ENCODE measurements around the gene GRPR.

GRPR gene

DNA sequence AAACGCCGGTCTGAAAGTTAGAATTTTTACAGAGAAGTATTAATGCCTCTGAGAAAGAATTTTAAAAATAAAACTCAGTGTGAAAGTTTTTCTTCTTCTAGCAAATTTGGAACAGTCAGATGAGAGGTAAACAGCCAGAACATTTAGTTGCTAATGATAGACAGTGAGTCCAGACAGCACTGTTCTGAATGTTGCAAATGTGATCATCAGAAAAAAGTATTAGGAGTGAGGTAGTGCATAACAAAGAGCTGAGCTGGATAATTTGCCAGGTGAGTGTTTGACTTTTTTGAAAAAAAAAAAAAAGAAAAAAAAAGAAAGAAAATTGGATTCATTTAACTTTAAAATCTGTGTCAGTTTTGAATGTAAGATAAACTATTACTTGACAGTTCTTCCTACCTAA lies 42.0 kb upstream of the GRPR start:
- DNase-seq (ENCODE audit: low read depth in 1 of 2, low spot score in 1 of 2): no peak
- H3K4me3 ChIP-seq (replicated peaks; ENCODE audit: insufficient read depth, low read length): no peak overlapping the region
- H3K27me3 ChIP-seq (ENCODE audit: insufficient read depth, poor library complexity, severe bottlenecking): no peaks in the 10 kb centered on the region
- H3K27ac ChIP-seq (replicated peaks): no peak overlapping the region
- TF ChIP-seq, protein P1, sequence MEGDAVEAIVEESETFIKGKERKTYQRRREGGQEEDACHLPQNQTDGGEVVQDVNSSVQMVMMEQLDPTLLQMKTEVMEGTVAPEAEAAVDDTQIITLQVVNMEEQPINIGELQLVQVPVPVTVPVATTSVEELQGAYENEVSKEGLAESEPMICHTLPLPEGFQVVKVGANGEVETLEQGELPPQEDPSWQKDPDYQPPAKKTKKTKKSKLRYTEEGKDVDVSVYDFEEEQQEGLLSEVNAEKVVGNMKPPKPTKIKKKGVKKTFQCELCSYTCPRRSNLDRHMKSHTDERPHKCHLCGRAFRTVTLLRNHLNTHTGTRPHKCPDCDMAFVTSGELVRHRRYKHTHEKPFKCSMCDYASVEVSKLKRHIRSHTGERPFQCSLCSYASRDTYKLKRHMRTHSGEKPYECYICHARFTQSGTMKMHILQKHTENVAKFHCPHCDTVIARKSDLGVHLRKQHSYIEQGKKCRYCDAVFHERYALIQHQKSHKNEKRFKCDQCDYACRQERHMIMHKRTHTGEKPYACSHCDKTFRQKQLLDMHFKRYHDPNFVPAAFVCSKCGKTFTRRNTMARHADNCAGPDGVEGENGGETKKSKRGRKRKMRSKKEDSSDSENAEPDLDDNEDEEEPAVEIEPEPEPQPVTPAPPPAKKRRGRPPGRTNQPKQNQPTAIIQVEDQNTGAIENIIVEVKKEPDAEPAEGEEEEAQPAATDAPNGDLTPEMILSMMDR (IDR thresholded peaks at IDR 0.05; ENCODE audit: insufficient read depth, low read length): no peak
- TF ChIP-seq POLR2AphosphoS5 (IDR thresholded peaks at IDR 0.05; ENCODE audit: low read depth) (no peak), SPI1 (IDR thresholded peaks at IDR 0.05; ENCODE audit: borderline replicate concordance, low read depth) (no peak), GABPA (IDR thresholded peaks at IDR 0.05; ENCODE audit: low read depth) (no peak)
- TF ChIP-seq, protein P2, sequence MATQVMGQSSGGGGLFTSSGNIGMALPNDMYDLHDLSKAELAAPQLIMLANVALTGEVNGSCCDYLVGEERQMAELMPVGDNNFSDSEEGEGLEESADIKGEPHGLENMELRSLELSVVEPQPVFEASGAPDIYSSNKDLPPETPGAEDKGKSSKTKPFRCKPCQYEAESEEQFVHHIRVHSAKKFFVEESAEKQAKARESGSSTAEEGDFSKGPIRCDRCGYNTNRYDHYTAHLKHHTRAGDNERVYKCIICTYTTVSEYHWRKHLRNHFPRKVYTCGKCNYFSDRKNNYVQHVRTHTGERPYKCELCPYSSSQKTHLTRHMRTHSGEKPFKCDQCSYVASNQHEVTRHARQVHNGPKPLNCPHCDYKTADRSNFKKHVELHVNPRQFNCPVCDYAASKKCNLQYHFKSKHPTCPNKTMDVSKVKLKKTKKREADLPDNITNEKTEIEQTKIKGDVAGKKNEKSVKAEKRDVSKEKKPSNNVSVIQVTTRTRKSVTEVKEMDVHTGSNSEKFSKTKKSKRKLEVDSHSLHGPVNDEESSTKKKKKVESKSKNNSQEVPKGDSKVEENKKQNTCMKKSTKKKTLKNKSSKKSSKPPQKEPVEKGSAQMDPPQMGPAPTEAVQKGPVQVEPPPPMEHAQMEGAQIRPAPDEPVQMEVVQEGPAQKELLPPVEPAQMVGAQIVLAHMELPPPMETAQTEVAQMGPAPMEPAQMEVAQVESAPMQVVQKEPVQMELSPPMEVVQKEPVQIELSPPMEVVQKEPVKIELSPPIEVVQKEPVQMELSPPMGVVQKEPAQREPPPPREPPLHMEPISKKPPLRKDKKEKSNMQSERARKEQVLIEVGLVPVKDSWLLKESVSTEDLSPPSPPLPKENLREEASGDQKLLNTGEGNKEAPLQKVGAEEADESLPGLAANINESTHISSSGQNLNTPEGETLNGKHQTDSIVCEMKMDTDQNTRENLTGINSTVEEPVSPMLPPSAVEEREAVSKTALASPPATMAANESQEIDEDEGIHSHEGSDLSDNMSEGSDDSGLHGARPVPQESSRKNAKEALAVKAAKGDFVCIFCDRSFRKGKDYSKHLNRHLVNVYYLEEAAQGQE (IDR thresholded peaks at IDR 0.05; ENCODE audit: insufficient replicate concordance, low read depth): no peak

DNA sequence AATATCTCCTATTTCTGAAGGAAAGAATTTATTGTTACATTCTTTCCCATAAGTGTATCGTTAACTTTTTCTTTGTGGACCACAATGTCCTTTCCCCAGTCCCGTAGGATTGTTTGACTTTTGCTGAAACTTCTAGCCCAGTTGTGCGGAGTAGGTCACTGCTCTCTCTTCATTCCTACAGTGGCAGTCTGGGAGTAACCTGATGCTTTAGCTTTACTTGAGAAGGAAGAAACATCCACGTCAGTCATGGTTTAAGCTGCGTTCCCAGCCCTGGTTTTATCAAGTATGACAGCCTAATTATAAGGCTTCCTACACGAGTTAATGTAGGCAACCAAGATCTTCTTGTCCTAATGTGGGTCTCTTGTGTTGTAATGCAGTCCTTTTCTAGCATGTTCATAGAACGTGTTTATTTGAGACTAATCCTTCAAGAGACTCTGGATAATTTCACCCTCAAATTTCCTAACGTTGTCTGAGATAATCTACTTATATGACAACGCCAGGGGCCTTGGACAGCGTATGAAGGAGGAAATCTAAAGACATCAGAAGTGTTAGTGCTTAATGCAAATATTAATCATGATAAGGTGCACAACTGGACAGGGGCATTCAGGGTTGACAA lies 40.8 kb upstream of the GRPR start:
- H3K27ac ChIP-seq (replicated peaks): no peak overlapping the region
- no peak overlapping the region for H3K4me3 ChIP-seq (replicated peaks; ENCODE audit: insufficient read depth, low read length)
- H3K27me3 ChIP-seq (ENCODE audit: insufficient read depth, poor library complexity, severe bottlenecking): no peaks in the 10 kb centered on the region
- TF ChIP-seq SPI1 (IDR thresholded peaks at IDR 0.05; ENCODE audit: borderline replicate concordance, low read depth) (no peak), POLR2AphosphoS5 (IDR thresholded peaks at IDR 0.05; ENCODE audit: low read depth) (no peak), GABPA (IDR thresholded peaks at IDR 0.05; ENCODE audit: low read depth) (no peak)
- TF ChIP-seq, protein P1 (IDR thresholded peaks at IDR 0.05; ENCODE audit: insufficient read depth, low read length): no peak
- TF ChIP-seq, protein P2 (IDR thresholded peaks at IDR 0.05; ENCODE audit: insufficient replicate concordance, low read depth): no peak
- no peak for DNase-seq (ENCODE audit: low read depth in 1 of 2, low spot score in 1 of 2)

DNA sequence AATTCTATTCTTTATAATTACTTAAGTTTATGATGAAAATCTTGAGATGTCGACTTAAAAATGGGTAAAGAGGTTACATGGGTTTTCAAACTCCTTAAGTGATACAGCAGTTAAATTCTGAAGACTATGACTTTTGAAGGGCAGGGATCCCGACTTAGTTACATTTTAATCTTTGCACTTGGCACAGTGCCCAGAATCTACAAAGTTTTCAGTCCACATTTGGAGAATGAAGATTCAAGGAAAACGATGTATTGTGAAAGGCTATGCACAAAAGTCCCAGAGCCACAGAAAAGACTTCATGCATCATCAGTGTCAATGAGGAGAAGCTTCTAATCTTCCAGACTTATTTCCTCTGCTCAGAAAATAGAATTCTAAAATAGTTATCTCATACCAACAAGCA lies 36.3 kb upstream of the GRPR start:
- H3K27ac ChIP-seq (replicated peaks): no peak overlapping the region
- H3K27me3 ChIP-seq (ENCODE audit: insufficient read depth, poor library complexity, severe bottlenecking): no peaks in the 10 kb centered on the region
- TF ChIP-seq SPI1 (IDR thresholded peaks at IDR 0.05; ENCODE audit: borderline replicate concordance, low read depth) (no peak), POLR2AphosphoS5 (IDR thresholded peaks at IDR 0.05; ENCODE audit: low read depth) (no peak), GABPA (IDR thresholded peaks at IDR 0.05; ENCODE audit: low read depth) (no peak)
- TF ChIP-seq, protein P2 (IDR thresholded peaks at IDR 0.05; ENCODE audit: insufficient replicate concordance, low read depth): no peak
- TF ChIP-seq, protein P1 (IDR thresholded peaks at IDR 0.05; ENCODE audit: insufficient read depth, low read length): no peak
- no peak for DNase-seq (ENCODE audit: low read depth in 1 of 2, low spot score in 1 of 2)
- no peak overlapping the region for H3K4me3 ChIP-seq (replicated peaks; ENCODE audit: insufficient read depth, low read length)

All from HL-60 (cell line).